Mesothelial cell of epicardium (in vitro differentiated cells): Measurements from ENCODE around the gene SHISA6. TPM values are rescaled to one million over a fixed set of nuclear protein-coding genes. Genes with fewer than 3 reads are reported as not detected.

Experiments
- DNase-seq, 2 experiments: peaks; one replicate each; pipeline ENCODE4 v3.0.0; 2021; ENCODE audit warnings: low spot score in 2 of 2; ENCODE audit not compliant: unreplicated experiment in 2 of 2
- H3K27ac Mint-ChIP-seq: 2 replicates; pipeline ENCODE4 v1.8.0; 2021; ENCODE audit warnings: mixed read lengths
- H3K27me3 Mint-ChIP-seq: 2 replicates; pipeline ENCODE4 v1.8.0; 2021; ENCODE audit warnings: low read depth, mixed read lengths
- H3K36me3 Mint-ChIP-seq: 2 replicates; pipeline ENCODE4 v1.8.0; 2021; ENCODE audit warnings: mixed read lengths
- H3K4me1 Mint-ChIP-seq: 2 replicates; pipeline ENCODE4 v1.8.0; 2021; ENCODE audit warnings: mixed read lengths
- H3K4me3 Mint-ChIP-seq: 2 replicates; pipeline ENCODE4 v1.8.0; 2021; ENCODE audit warnings: mild to moderate bottlenecking, moderate library complexity, mixed read lengths
- H3K9me3 Mint-ChIP-seq: 2 replicates; pipeline ENCODE4 v1.8.0; 2021; ENCODE audit warnings: mixed read lengths
- CTCF ChIP-seq: fragments of 200-600 bp; sonication (generic); IDR thresholded peaks from one replicate; pipeline ENCODE4 v1.5.0; 2021; ENCODE audit warnings: antibody characterized with exemption; ENCODE audit not compliant: unreplicated experiment
- total RNA-seq: library from RNA; stranded (reverse); gene quantifications from 3 replicates; pipeline ENCODE4 v1.2.1, GENCODE V29; 2021

The SHISA6 gene
- total RNA-seq, 1 donor from 2014 or later: not detected

GRCh38 chr17:11561702-11562101, 320.7 kb downstream of the SHISA6 start:
- Mint-ChIP-seq H3K27ac (no peak overlapping the region), H3K4me1 (no peaks in the 10 kb centered on the region), H3K4me3 (no peak overlapping the region), H3K27me3 (peaks cover 9% of the 10 kb centered on the region), H3K36me3 (no peaks in the 10 kb centered on the region), H3K9me3 (no peaks in the 10 kb centered on the region)
- TF ChIP-seq CTCF: no peak
- no peak for DNase-seq

GRCh38 chr17:11564589-11565380, 323.8 kb downstream of the SHISA6 start:
- H3K4me1 Mint-ChIP-seq: no peaks in the 10 kb centered on the region
- TF ChIP-seq CTCF: no peak
- no peak overlapping the region for H3K27ac Mint-ChIP-seq
- H3K36me3 Mint-ChIP-seq: no peaks in the 10 kb centered on the region
- H3K4me3 Mint-ChIP-seq: no peak overlapping the region
- peaks cover 9% of the 10 kb centered on the region for H3K27me3 Mint-ChIP-seq
- peaks cover 6% of the 10 kb centered on the region for H3K9me3 Mint-ChIP-seq
- no peak for DNase-seq

GRCh38 chr17:11565591-11565990, 324.6 kb downstream of the SHISA6 start:
- Mint-ChIP-seq H3K4me1 (no peaks in the 10 kb centered on the region), H3K36me3 (no peaks in the 10 kb centered on the region), H3K4me3 (no peak overlapping the region), H3K27ac (no peak overlapping the region), H3K27me3 (peaks cover 13% of the 10 kb centered on the region), H3K9me3 (peaks cover 6% of the 10 kb centered on the region)
- no peak for TF ChIP-seq CTCF
- no peak for DNase-seq

- Mint-ChIP-seq H3K27me3 (no peaks in the 10 kb centered on the region), H3K4me1 (no peaks in the 10 kb centered on the region), H3K4me3 (no peak overlapping the region), H3K27ac (no peak overlapping the region), H3K36me3 (no peaks in the 10 kb centered on the region), H3K9me3 (no peaks in the 10 kb centered on the region)
- DNase-seq: no peak
- TF ChIP-seq CTCF: no peak
These were observed 338.0 kb downstream of the SHISA6 start for GRCh38 chr17:11578998-11579397.

GRCh38 chr17:11580677-11581076, 339.7 kb downstream of the SHISA6 start:
- DNase-seq: no peak
- H3K27ac Mint-ChIP-seq: no peak overlapping the region
- no peaks in the 10 kb centered on the region for H3K36me3 Mint-ChIP-seq
- no peak for TF ChIP-seq CTCF
- H3K4me1 Mint-ChIP-seq: no peaks in the 10 kb centered on the region
- no peaks in the 10 kb centered on the region for H3K9me3 Mint-ChIP-seq
- no peak overlapping the region for H3K4me3 Mint-ChIP-seq
- no peaks in the 10 kb centered on the region for H3K27me3 Mint-ChIP-seq
